ENCODE data around the gene TMEM205. TPM values are rescaled to one million over a fixed set of nuclear protein-coding genes. Genes with fewer than 3 reads are reported as not detected.

The TMEM205 gene
- total RNA-seq, 4 donors from 2014 or later: 154 to 170 (median 160) TPM

DNA sequence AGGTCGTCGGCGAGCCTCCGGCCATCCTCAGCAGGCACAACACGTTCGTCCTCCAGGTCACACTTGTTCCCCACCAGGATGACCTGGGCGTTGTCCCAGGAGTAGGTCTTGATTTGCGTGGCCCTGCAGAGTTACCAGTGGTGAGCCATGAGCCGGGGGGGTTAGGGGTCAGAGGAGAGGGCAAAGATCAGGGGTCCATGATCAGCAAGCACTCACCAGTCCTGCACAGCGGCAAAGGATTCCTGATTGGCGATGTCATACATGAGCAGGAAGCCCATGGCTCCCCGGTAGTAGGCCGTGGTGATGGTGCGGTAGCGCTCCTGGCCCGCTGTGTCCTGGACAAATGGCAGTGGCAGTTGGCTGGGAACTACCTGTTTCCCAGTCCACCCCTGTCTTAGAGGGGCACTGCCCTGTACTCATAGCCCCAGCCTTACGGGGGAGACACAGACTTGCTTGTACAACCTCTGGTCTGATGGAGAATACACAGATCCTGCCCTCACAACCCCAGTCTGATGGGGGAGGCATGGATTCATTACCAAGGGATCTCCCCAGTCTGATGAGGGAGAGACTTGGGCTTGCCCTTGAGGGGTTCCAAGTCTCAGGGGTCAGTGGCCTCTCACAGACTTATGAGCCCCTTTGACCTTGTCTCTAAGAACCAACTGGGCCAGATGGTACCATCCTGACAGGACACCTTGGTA, 10.5 kb downstream of the TMEM205 start:
- TF ChIP-seq, protein P1, sequence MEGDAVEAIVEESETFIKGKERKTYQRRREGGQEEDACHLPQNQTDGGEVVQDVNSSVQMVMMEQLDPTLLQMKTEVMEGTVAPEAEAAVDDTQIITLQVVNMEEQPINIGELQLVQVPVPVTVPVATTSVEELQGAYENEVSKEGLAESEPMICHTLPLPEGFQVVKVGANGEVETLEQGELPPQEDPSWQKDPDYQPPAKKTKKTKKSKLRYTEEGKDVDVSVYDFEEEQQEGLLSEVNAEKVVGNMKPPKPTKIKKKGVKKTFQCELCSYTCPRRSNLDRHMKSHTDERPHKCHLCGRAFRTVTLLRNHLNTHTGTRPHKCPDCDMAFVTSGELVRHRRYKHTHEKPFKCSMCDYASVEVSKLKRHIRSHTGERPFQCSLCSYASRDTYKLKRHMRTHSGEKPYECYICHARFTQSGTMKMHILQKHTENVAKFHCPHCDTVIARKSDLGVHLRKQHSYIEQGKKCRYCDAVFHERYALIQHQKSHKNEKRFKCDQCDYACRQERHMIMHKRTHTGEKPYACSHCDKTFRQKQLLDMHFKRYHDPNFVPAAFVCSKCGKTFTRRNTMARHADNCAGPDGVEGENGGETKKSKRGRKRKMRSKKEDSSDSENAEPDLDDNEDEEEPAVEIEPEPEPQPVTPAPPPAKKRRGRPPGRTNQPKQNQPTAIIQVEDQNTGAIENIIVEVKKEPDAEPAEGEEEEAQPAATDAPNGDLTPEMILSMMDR (IDR thresholded peaks at IDR 0.05; ENCODE audit: low read depth): no peak

DNA sequence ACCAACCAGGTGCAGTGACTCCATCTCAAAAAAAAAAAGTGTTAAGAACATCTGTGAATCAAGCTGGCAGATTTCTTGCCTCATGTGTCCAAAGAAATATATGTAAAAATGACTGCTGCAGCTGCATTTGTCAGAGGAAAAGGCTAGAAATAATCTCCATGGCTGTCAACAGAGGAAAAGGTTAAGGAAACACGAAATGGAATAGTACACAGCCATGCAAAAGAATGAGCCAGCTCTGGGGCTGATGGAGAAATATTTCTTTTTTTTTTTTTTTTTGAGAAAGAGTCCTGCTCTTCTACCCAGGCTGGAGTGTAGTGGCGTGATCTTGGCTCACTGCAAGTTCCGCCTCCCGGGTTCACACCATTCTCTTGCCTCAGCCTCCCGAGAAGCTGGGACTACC, 13.2 kb downstream of the TMEM205 start:
- TF ChIP-seq, protein P1 (IDR thresholded peaks at IDR 0.05; ENCODE audit: low read depth): no peak

- TF ChIP-seq, protein P1 (IDR thresholded peaks at IDR 0.05; ENCODE audit: low read depth): no peak
These were observed 14.6 kb downstream of the TMEM205 start for GRCh38 chr19:11331502-11331901.

- TF ChIP-seq, protein P1 (IDR thresholded peaks at IDR 0.05; ENCODE audit: low read depth): no peak
These were observed 15.9 kb downstream of the TMEM205 start for GRCh38 chr19:11330127-11330526.

DNA sequence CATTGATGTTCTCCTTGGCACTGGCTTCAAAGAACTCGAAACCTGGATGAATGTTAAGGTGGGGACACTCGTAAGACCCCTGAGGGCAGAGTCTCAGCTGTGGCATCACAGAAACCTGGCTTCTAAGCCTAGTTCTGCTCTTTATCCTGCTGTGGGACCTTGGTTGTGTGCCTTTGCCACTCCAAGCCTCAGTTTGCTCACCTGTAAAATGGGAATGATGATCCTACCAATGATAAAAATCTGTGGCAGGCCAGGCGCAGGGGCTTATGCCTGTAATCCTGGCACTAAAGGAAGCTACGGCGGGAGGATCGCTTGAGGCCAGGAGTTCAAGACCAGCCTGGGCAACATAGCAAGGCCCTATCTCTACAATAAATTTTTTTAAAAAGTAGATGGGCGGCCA, 20.5 kb downstream of the TMEM205 start:
- TF ChIP-seq, protein P1 (IDR thresholded peaks at IDR 0.05; ENCODE audit: low read depth): no peak

DNA sequence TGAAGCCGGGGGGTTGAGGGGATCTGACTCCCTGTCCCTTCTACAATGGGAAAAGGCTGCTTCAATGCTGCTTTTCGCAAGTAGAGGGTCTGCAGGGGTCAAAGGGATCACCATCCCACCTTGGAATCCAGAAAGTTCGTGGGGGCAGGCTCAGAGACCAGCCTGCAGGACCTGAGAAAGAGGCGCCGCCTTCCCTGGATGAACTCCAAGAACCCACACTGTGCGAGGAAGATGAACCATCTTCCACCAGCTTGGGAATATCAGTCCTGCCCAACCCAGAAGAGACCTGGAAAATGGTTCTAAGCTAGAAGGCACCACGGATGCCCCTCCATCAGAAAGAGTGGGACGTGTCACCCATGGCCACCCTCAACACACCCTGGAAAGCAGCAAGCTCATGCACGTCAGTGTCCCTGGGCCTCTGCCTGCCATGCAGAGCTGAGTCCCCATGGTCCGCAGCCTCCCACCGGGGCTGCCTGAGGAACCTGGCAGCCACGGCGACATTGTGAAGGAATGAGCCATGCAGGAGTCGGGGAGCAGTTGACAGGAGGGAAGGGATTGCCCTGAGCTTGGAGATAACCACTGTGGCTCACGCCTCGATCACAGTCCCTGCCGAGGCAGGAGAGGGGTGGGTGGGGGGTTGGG, 21.2 kb downstream of the TMEM205 start:
- TF ChIP-seq, protein P1 (IDR thresholded peaks at IDR 0.05; ENCODE audit: low read depth): no peak

DNA sequence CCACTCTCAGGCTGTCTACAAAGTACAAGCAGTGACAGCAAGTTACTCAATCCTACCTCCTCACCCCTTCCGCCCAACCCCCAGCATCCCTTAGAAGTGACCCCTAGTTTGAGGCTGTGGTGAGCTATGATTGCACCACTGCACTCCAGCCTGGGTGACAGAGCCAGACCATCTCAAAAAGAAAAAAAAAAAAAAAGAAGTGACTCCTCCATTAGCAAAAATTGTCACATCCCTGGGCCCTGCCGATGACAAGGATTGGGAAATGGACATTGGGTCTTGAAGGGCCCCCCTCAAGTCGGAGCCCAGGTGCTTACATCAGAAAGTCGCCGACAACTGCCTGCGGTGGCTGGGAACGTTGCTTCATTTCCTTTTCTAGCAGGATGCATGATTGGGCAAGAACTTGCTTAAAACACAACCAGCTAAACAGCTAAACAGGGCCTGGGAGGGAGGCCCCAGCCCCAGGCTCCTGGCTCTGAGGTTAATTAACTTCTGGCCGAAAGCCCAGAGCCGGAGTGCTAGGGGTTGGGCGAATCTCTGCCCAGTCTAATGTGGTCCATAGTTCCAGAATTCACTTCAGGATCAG, 21.9 kb downstream of the TMEM205 start:
- TF ChIP-seq, protein P1 (IDR thresholded peaks at IDR 0.05; ENCODE audit: low read depth): no peak
